Lung (tissue), 12 donors: ENCODE results near the gene MON1B. TPM values are rescaled to one million over a fixed set of nuclear protein-coding genes. Genes with fewer than 3 reads are reported as not detected.

ENCODE experiments used
- ATAC-seq: fragments of 200-7000 bp; cut with Tn5 transposase; one replicate; pipeline ENCODE4 v1.9.1; 2020; ENCODE audit warnings: moderate number of reproducible peaks; ENCODE audit not compliant: insufficient read depth, low FRiP score
- DNase-seq, 3 donors: peaks; one replicate each; pipeline ENCODE4 v3.0.0-alpha.2; 2013 to 2017
- H3K27ac ChIP-seq, 2 donors: one replicate each; pipeline ENCODE4 v1.5.1; 2013; ENCODE audit warnings: mild to moderate bottlenecking in 2 of 2, moderate library complexity in 2 of 2, control low read depth in 1 of 2, inconsistent platforms in 1 of 2, low read depth in 1 of 2, low read length in 1 of 2
- H3K27me3 ChIP-seq, 3 donors: one replicate each; pipeline ENCODE4 v1.5.1; 2013; ENCODE audit warnings: low read length in 2 of 3; ENCODE audit not compliant: control insufficient read depth in 3 of 3, insufficient read depth in 3 of 3
- H3K36me3 ChIP-seq, 4 donors: one replicate each; pipeline ENCODE4 v1.5.1; 2013; ENCODE audit warnings: low read length in 4 of 4, mild to moderate bottlenecking in 1 of 4, moderate library complexity in 1 of 4; ENCODE audit not compliant: control insufficient read depth in 4 of 4, insufficient read depth in 4 of 4
- H3K4me1 ChIP-seq, 5 donors: one replicate each; pipeline ENCODE4 v1.5.1; 2013; ENCODE audit warnings: low read length in 5 of 5, mild to moderate bottlenecking in 2 of 5, moderate library complexity in 1 of 5; ENCODE audit not compliant: control insufficient read depth in 5 of 5, insufficient read depth in 5 of 5
- H3K4me3 ChIP-seq: one replicate; pipeline ENCODE4 v1.5.1; 2013; ENCODE audit warnings: mild to moderate bottlenecking, control low read depth, moderate library complexity
- H3K9ac ChIP-seq, 2 donors: one replicate each; pipeline ENCODE4 v1.5.1; 2013; ENCODE audit warnings: low read length in 2 of 2, control low read depth in 1 of 2; ENCODE audit not compliant: insufficient read depth in 1 of 2
- H3K9me3 ChIP-seq, 4 donors: one replicate each; pipeline ENCODE4 v1.5.1; 2013; ENCODE audit warnings: low read length in 3 of 4, mild to moderate bottlenecking in 1 of 4, moderate library complexity in 1 of 4; ENCODE audit not compliant: control insufficient read depth in 4 of 4, insufficient read depth in 3 of 4
- CTCF ChIP-seq: IDR thresholded peaks from 2 replicates; pipeline ENCODE4 v1.5.1; 2012; ENCODE audit warnings: mild to moderate bottlenecking; ENCODE audit errors: control extremely low read depth, extremely low read depth
- WGBS, 2 donors: extraction: QIAGEN DNeasy Blood & Tissue Kit; methylation state at CpG; one replicate each; pipeline ENCODE4 v1.1.7; 2013; 5-methylcytosine and 5-hydroxymethylcytosine counted together
- polyA plus RNA-seq, 2 donors: library from polyadenylated mRNA; stranded (reverse); fragments of 200-250 nt; gene quantifications; one replicate each; pipeline ENCODE4 v1.2.1, GENCODE V29; 2013
- total RNA-seq, 2 donors: library from RNA; depleted of rRNA in 1 of 2; stranded (reverse); fragments of >200 nt in 1 of 2; gene quantifications; one replicate each; pipeline ENCODE4 v1.2.1, GENCODE V29; 2014 to 2021
- donor health status: control.
- donor health status: control.
- donor health status: Bipolar disorder and iron deficiency.
- donor health status: healthy.
- donor health status: DM: yes; HTN: yes; CAD: no.

MON1B gene
- total and polyA plus RNA-seq, 4 donors, result 8.8 to 77.8 (median 23.8) TPM

- no peak overlapping the region for H3K4me3 ChIP-seq
- ATAC-seq (no peak), DNase-seq (no peak)
- H3K27ac ChIP-seq, result no peak overlapping the region
- H3K27me3 ChIP-seq, result peaks cover 0 to 4% (median 0%) of the 10 kb centered on the region in 3 donors
- no peaks in the 10 kb centered on the region for H3K36me3 ChIP-seq
- 74 to 87% methylated on average over 2 of the region's 2 CpGs for WGBS, 2 donors
- peaks cover 0 to 5% (median 0%) of the 10 kb centered on the region in 5 donors for H3K4me1 ChIP-seq
- no peak overlapping the region for H3K9ac ChIP-seq
- no peaks in the 10 kb centered on the region for H3K9me3 ChIP-seq
- no peak for TF ChIP-seq CTCF
These were observed 24.3 kb upstream of the MON1B start for GRCh38 chr16:77166726-77167125.

GRCh38 chr16:77168901-77169300 lies 22.1 kb upstream of the MON1B start:
- no peak overlapping the region for H3K4me3 ChIP-seq
- no peaks in the 10 kb centered on the region for H3K36me3 ChIP-seq
- 71 to 77% methylated on average over 4 of the region's 4 CpGs for WGBS, 2 donors
- no peak overlapping the region for H3K27ac ChIP-seq
- no peak for DNase-seq
- no peaks in the 10 kb centered on the region for H3K9me3 ChIP-seq
- H3K9ac ChIP-seq, result no peak overlapping the region
- peaks cover 0 to 5% (median 0%) of the 10 kb centered on the region in 5 donors for H3K4me1 ChIP-seq
- peaks cover 0 to 4% (median 0%) of the 10 kb centered on the region in 3 donors for H3K27me3 ChIP-seq
- ATAC-seq, result no peak
- no peak for TF ChIP-seq CTCF

- WGBS, 2 donors, result 20 to 21% methylated on average over 6 of the region's 6 CpGs
- H3K4me3 ChIP-seq, result no peak overlapping the region
- TF ChIP-seq CTCF, result peak; percentile 12
- H3K36me3 ChIP-seq, result no peaks in the 10 kb centered on the region
- H3K4me1 ChIP-seq, result peaks cover 0 to 5% (median 0%) of the 10 kb centered on the region in 5 donors
- H3K9ac ChIP-seq, result no peak overlapping the region
- H3K27me3 ChIP-seq, result peaks cover 0 to 4% (median 0%) of the 10 kb centered on the region in 3 donors
- H3K9me3 ChIP-seq, result no peaks in the 10 kb centered on the region
- ATAC-seq (no peak), DNase-seq (peak; percentile 31 to 62 (median 51))
- no peak overlapping the region for H3K27ac ChIP-seq
These were observed 21.2 kb upstream of the MON1B start for GRCh38 chr16:77169650-77170236.

- Histone ChIP-seq H3K4me3 (no peak overlapping the region), H3K9ac (no peak overlapping the region), H3K27me3 (peaks cover 0 to 4% (median 0%) of the 10 kb centered on the region in 3 donors), H3K9me3 (no peaks in the 10 kb centered on the region), H3K4me1 (peaks cover 0 to 5% (median 0%) of the 10 kb centered on the region in 5 donors), H3K36me3 (no peaks in the 10 kb centered on the region), H3K27ac (no peak overlapping the region)
- ATAC-seq (no peak), DNase-seq (no peak)
- WGBS, 2 donors, result 66 to 74% methylated on average over 4 of the region's 4 CpGs
- TF ChIP-seq CTCF, result no peak
These were observed 20.2 kb upstream of the MON1B start for GRCh38 chr16:77170805-77171204.
